Measurements from ENCODE around the gene NUDT11.
"Not testable (repeated sequence)": the region's sequence is repeated elsewhere in the genome, so short reads cannot be mapped to it uniquely, and the experiment has no call there.

NUDT11 gene

GRCh38 chrX:51496501-51497291 is at the start of gene NUDT11:
NUDT11 (minus strand) TSS chrX:51496592; CDS start chrX:51496444, 148 bp downstream.
- DNase-seq, result peak; percentile 46

GRCh38 chrX:51520393-51520792 is 24.0 kb upstream of the NUDT11 start:
- no peak for DNase-seq

DNA sequence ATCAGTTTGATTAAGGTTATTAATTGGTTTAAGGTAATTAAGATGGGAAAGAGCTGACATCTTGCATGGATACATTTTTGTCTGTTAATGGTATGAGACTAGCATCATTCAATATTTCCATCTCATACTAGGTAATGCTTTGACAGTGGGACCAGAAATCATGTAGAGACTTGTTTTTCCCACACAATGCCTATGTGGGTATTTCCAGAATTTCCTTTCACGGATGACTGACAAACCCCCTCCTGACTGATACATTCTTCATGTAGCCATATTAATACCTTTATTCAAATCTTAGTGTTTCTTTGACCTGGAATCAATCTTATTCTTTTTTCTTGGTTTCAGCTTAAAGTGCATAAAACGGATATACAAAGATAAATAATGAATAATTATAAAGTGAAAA is 22.7 kb upstream of the NUDT11 start:
- DNase-seq, result not testable (repeated sequence)

- DNase-seq, result no peak
Measured at GRCh38 chrX:51507551-51507950, 11.2 kb upstream of the NUDT11 start.

DNA sequence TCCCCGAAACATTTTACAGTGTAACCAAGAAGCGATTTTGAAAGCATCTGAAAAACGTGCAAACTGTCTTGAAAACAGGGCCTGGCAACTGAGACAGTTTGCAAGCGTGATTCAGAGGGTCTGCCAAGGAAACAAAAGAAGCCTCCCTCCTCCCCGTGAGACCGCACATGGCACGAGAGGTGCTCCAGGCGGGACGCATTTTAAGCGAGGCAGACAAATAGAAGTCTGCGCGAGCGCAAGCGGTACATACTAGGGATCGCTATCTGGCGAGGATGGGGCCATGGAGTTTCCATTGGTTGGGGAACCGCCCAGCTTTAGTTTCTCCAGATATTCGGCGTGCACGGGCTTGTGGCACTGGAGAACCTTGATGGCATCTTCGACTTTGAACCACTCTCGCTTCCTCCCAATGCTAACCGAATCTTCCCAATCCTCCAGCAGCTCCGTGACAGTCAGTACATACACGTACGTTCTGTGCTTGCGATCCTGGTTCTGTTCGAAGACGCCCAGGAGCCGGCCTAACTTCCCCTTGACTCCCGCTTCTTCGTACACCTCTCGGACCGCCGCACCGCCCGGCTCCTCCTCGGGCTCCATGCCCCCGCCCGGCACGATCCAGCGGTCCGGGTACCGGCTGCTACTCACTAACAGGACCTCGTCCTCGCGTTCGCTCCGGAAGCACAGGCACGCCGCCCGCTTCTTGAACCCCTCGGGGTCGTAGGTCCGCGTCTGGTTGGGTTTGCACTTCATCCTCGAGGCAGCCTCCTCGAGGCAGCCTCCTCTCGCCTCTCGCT is 497 bp downstream of the NUDT11 start:
- DNase-seq, result not testable (repeated sequence)

DNA sequence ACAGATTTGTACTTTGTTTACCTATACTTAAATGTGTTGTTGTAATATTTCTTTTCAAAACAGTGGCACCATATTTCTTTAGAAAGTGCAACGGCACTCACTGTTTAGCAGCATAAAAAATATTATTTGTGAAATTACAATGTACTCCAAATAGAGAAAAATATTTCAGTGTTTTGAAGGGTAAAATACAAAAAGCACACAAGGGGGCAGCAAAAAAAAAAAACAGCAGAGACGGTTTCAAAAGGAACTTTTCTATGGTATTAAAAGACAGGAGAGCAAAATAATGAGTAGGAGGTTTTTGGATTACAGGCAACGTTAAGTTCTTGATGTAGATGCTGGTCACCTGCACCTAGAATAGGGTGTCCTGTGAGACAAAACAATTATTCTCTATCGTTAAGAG is 2.0 kb downstream of the NUDT11 start:
- no peak for DNase-seq

DNA sequence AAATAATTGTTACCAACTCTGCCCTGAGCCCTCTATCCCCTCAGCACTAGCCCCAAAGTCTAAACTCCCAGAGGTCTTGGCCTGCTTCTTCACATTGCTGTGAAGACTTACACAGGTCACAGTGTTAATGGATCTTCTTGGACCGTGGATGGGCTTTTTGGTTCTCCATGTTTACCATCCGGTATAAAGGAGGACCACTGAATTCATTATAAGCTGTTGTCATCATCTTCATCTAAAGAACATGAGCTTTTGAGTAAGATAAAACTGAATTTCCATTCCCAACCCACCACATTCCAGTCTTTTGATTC is 8.5 kb downstream of the NUDT11 start:
- DNase-seq, result no peak

GRCh38 chrX:51484616-51485015 is 11.8 kb downstream of the NUDT11 start:
- no peak for DNase-seq

DNA sequence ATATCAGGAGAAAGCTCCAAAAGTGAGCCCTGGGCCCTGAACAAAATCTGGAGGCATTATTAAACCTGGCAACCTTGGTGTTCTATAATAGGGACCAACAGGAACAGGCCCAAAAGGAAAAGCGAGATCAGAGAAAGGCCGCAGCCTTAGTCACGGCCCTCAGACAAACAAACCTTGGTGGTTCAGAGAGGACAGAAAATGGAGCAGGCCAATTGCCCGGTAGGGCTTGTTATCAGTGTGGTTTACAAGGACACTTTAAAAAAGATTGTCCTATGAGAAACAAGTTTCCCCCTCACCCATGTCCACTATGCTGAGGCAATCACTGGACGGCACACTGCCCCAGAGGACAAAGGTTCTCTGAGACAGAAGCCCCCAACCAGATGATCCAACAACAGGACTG is 14.0 kb downstream of the NUDT11 start:
- not testable (repeated sequence) for DNase-seq

GRCh38 chrX:51476930-51477329 is 19.5 kb downstream of the NUDT11 start:
- no peak for DNase-seq

GRCh38 chrX:51463322-51463721 is 33.1 kb downstream of the NUDT11 start:
- DNase-seq, result no peak

DNA sequence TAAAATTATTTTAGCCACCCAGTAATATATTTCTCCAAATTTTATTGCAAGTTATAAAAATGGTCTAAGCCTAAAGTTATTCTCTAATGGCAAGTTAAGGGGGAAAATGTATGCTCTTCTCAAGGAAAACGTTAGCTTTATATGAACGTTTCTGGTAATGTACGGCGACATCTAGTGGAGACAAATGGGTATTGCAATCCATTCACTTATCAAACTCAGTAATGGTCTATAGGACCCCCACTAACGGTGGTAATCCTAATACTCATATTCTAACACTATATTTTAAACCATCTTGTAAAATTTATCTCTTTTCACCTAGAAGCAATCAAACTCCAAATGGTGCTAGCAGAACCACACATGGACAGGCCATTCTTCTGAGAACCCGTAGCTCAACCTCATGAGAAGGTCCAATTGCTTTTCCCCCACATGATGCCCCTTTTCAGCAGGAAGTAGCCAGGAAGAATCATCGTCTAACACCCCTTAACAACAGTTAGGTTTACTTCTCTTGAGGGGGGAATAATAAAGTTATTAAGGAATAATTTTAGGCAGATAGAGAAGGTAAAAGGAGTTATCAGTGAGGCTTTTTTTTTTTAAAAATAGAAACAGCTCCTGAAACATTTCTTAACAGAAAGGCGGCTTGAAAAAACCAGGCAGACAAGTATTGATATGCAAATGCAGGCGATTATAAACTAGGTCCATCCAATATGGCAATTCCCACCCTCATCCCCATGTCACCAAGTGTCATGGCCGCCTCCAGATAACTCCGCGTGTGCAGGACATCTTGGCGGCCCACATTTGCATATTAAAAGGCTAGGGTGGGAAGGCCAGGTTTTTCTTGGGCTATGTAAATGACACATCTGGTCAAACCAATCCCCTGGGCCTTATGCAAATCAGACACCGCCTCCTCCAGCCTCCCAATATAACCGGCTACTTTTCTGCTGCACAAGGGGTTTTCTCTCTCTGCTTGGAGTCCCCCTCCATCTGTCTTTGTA is 35.0 kb downstream of the NUDT11 start:
- no peak for DNase-seq

DNA sequence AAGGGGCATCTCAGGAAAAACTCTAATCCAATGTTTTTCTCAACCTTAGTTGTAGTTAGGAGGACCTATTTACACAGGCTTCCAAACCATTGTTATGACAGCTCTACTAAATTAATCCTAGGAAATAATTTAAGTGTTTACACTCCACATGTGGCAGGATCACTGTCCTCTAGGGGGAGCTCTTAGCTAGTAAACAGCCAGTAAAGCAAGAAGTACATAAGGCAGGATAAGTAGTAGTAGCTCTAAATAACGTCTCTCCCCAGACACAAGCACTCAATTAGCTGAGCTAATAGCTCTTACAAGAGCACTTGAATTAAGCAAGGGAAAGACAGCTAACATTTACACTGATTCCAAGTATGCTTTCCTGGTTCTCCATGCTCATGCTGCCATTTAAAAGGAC is 37.3 kb downstream of the NUDT11 start:
- no peak for DNase-seq

GRCh38 chrX:51456814-51457213 is 39.6 kb downstream of the NUDT11 start:
- no peak for DNase-seq

DNA sequence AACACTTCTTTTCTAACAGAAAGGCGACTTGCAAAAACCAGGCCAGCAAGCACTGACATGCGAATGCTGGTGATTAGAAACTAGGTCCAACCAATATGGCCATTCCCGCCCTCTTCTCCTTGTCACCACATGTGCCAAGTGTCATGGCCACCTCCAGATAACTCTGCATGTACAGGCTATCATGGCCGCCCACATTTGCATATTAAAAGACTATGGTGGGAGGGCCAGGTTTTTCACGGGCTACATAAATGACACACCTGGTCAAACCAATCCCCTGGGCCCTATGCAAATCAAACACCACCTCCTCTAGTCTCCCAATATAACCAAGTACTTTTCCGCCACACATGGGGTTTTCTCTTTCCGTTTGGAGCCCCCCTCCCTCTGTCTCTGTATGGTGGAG is 40.1 kb downstream of the NUDT11 start:
- no peak for DNase-seq

DNA sequence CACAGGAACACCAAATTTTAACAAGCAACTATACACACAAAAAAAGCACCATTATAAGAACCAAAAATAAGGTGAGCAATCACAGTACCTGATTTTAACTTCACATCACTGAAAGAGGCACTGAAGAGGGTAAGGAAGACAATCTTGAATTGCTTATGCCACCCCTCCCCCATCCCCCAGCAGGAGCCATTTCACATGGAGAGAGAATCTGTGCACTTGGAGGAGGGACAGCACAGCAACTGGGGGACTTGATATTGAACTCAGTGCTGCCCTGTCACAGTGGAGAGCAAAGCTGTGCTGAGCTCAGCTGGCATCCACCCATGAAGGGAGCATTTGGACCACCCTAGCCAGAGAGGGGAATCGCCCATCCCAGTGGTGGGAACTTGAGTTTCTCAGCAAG is 56.0 kb downstream of the NUDT11 start:
- DNase-seq, result no peak

All from stimulated activated CD4-positive, alpha-beta T cell treated with anti-CD3 and anti-CD28 coated beads, Interleukin-12 subunit alpha, Interleukin-12 subunit beta, amount 100 ng/mL, for 4 hours (primary cell).